NCI-H345 (cell line): ENCODE data around the gene PYCR2.
"Not testable (repeated sequence)": the region's sequence is repeated elsewhere in the genome, so short reads cannot be mapped to it uniquely, and the experiment has no call there.

Experiments used
- DNase-seq: peaks from one replicate; lab custom pipeline; 2025; lab: John Stamatoyannopoulos, UW

The PYCR2 gene

DNA sequence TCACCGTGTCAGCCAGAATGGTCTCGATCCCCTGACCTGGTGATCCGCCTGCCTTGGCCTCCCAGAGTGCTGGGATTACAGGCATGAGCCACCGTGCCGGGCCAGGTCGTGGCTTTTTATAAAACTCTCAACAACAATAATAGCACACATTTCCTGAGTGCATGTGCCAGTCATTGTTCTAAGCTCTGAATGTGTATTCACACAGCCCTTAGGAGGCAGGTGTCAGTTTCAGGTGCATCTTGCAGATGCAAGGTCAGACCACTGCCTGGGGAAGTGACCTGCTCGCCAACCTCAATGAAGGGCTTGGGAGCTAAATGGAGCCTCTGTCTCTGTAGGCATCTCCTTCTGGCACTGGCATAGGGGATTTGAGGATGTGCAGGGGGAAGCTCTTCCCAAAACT lies 18.5 kb upstream of the PYCR2 start:
- no peak for DNase-seq

DNA sequence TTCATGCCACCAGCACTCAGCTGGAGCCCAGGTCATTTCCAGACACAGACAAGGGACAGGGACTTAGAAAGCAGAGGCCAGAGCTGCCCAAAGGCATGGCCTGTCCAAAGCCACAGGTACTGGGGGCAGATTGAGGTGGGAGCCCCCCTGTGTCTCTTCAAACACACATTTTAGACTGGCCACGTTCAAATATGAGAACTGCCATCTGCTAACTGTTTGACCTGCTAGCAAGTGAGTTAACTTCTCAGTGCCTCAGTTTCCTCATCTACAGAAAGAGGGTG lies 17.8 kb upstream of the PYCR2 start:
- DNase-seq, result no peak

DNA sequence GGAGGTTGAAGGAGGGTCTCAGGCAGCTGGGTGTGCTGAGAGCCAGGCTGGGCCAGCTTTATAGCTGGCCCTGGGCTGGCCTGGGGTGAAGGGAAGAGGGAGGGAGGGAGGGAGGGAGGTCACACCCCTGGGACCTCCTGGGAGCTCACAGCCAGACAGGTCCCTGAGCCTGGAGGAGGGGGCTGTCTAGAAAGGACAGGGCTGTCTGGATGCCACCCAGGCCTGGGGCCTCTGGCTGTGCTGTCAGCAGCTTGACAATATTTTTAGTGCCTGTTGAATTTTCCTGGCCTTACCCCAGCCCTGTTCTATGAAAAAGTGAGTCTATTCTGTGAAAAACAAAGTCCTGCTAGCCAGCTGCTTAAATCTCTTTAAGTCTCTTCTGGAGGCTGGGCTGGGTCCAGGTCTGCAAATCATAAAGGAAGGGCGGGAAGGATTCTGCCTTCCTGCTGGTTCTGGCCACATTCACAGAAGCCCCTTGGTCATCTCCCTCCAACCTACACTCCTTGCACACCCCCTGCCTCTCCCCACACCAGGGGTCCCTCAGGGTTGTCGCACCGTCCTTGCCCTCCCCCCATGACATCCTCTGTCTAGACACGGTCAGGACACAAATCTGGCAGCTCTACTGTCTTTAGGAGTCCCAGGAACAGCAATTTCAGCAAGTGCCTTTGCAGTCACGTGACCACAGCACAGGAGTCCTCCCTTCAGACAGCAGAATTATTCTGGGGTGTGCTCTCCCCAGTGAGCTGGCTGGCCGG lies 17.3 kb upstream of the PYCR2 start, which contains the start of gene LEFTY2:
Gene LEFTY2, minus strand, starts transcription at position 34 of the 755 bp plus-strand sequence. CDS start 80 bp downstream, outside the sequence.
- no peak for DNase-seq

DNA sequence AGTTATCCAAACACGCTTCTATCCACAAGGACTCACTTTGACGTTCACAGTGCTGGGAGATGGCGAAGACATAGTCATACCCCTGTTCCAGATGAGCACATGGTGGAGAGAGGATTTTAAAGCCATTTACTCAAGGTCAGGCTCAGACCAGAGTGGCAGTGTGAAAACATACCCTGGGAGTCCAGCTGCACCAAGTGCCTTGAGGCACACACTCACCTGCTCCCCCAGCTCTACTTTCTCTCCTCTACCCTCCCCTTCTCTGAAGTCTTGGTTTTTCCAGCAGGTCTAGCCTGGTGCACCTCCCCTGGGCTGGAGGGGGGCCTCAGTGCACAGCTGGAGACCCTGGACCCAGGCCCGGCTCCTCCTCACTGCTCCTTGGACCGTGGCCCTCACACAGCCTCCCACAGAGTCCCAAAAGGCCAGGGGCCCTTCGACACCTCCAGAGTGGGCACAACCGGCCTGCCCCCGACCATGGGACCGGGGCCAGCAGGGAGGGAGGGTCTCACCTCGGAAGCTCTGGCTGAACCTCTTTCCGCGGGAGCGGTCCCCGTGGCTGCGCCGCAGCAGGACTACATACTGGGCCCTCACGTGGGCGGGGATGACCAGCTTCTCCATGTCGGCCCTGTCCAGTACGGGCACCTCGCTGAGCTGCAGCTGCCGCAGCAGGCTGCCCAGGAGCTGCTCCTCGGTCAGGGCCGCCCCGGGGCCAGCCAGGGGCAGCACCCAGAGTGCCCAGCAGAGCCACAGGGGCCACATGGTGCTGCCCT lies 16.5 kb upstream of the PYCR2 start:
- no peak for DNase-seq

DNA sequence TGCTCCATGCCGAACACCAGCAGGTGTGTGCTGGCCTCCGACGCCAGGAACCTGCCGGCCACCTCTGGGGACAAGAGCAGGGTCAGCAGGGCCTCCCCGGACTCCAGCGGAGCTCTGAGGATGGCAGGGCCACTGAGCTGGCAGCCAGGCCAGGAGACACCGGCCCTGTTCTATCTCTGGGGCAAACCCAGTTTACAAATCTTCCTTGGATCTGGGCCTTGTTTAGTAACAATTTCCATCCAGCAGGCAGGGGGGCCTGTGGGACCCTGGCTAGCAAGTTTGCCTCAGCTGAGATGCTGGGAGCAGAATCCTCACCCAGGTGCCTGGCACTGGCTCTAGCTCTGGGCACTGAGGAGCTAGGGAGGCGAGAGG lies 15.9 kb upstream of the PYCR2 start:
- DNase-seq, result not testable (repeated sequence)

DNA sequence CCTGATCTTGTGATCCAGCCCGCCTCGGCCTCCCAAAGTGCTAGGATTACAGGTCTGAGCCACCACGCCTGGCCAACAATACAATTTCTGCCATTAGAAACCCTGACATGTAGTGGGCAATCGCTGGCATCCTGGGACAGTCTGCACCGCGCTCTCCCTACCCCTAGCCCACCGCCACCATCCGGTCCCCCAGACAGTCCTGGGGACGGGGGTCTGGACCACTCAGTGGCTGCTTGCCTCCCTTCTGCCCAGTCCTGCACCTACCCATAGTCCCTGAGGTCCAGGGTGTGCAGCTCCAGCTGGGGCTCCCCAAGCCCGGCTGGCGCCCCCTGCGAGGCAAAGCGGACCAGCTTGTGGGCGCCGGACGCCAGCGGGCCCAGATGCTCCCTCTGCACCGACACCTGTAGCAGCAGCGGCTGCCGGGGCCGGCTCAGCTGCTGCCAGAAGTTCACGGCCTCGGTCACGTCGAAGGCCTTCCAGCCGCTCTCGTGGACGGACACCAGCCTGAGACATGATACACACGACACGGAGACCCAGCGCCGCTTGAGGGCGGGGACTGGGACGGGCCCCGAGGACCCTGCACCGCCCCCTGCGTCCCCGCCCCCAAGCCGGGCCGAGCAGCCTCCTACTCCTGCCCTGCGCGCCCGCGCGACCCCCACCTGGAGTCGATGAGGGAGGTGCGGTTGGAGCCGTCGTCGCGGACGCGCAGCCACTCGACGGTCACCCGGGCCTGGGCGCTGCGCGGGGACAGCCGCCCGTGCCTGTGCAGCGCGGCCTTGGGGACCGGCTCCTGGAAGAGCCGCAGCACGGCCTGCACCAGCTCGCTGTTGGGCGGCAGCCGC lies 15.3 kb upstream of the PYCR2 start:
- not testable (repeated sequence) for DNase-seq

DNA sequence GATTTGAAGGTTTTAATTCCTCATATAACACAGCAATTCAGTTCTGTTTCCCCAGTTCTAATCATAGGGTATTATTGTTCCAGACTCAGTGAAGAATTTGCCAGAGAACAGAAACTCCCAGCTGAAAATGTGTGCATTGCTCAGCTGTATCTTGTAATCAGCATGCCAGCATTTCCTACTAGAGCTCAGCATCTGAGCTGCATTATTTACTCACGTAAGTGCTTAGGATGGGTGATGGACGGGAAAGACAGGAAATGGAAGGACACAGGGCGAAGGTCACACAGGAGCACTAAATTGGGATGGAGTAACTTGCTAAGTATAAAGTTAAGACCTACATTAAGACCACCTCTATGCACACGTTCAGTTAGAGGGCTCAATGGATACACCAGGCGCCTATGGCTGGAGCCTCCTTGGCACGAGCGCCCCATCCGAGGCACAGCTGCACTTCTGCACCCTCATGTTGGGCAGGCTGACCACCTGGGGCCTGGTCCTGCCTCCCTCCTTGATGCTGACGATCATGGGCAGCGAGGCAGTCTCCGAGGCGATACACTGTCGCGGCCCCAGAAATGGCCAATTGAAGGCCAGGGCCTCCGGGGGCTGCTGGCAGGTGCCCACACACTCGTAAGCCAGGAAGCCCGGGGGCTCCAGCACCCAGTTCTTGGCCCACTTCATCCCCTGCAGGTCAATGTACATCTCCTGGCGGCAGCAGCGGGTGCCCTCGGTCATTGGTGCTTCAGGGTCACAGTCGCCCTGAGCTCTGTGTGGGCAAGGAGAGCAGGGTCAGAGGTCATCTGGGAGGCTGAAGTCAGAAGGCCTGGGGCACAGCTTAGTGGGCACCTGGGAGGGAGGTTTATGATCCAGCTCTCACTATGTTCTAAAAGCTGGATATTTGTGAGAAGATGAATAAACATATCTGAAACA lies 13.3 kb upstream of the PYCR2 start:
- DNase-seq, result no peak

DNA sequence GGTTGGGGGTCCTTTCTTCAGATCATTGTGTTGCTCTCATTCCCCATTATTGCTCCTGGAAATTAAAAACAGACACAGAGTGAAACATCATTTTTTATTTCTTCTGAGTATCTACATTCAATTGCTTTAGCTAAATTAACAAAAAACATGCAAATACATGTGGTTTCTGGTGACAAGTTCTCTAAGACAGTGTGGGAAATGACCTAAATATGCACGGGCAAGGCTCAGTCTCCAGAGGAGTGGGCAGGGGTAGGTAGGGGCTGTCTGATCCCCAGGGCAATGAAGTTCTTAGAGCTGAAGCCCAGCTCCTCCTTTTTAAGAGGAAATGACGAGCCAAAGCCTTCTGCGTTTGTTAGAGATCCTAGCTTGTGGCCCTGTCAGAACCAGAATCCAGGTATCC lies 12.5 kb upstream of the PYCR2 start:
- DNase-seq, result no peak

DNA sequence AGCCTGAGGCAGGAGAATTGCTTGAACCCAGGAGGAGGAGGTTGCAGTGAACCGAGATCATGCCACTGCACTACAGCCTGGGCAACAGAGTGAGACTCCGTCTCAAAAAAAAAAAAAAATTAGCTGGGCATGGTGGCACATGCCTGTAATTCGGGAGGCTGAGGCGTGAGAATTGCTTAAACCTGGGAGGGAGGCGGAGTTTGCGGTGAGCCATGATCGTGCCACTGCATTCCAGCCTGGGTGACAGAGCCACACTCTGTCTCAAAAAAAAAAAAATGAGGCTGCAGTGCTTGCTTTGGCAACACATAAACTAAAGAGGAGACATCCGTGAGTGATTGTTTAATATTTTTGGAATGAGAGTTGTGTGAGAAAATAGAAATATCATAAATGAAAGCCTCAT lies 12.0 kb upstream of the PYCR2 start:
- not testable (repeated sequence) for DNase-seq

DNA sequence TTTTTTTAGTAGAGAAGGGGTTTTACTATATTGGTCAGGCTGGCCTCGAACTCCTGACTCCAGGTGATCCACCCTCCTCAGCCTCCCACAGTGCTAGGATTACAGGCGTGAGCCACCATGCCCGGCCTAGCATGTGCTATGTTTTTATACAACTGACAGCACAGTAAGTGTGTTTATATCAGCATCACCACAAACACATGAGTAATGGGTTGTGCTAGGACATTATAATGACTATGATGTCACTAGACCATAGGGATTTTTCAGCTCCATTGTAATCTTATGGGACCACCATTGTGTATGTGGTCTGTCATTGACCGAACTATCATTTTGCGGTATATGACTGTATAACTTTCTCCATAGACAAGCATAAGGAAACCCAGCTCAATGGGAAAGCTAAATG lies 10.7 kb upstream of the PYCR2 start:
- no peak for DNase-seq

DNA sequence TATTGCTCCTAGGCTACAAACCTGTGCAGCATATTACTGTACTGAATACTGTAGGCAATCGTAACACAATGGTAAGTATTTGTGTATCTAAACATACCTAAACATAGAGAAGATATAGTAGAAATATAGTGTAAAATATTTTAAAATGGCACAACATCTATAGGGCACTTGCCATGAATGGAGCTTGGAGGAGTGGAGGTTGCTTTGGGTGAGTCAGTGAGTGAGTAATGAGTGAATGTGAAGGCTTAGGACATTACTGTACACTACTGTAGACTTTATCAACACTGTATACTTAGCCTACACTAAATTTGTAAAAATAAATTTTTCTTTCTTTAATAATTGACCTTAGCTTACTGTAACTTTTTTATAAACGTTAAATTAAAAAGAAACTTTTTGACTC lies 9.0 kb upstream of the PYCR2 start:
- no peak for DNase-seq

DNA sequence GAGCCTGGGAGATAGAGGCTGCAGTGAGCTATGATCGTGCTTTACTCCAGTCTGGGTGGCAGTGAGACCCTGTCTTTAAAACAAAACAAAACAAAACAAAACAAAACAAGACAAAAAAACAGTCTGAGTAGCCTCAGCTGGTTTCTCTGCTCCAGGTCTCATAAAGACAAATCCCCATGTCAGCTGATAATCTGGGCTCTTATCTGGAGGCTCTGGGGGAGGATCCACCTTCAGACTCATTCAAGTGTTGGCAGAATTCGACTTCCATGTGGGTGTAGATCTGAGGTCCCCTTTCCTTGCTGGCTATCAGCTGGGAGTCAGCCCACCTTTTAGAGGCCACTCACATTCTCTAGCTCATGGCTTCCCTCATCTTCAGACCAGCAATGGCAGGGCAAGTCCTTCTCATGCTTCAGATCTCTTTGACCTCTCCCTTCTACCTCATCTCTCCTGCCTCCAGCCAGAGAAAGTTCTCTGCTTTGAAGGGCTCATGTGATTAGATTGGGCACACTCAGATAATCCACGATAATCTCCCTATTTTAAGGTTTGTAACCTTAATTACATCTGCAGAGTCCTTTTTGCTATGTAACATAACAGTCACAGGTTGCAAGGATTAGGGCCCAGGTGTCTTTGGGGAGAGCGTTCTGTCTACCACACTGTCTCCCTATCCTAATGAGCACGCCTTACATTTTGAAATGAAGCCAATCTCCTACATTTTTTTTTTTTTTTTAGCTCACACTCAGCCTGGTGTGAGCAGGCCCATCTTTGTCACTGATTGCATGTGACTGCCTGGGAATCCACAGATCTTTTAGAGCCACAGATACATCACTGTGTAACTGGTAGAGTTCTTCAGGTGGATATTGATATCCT lies 7.5 kb upstream of the PYCR2 start:
- no peak for DNase-seq

DNA sequence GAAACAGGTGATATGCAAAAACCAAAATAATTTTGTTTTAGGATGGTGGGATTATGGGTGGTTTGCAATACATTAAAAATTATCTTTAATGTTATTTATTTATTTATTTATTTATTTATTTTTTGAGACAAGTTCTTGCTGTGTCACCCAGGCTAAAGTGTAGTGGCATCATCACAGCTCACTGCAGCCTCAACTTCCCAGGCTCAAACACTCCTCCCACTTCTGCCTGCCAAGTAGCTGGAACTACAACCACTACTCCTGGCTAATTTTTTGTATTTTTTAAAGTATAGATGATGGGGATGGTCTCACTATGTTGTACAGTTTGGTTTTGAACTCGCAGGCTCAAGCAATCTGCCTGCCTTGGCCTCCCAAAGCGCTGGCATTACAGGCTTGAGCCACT lies 6.5 kb upstream of the PYCR2 start:
- DNase-seq, result no peak

DNA sequence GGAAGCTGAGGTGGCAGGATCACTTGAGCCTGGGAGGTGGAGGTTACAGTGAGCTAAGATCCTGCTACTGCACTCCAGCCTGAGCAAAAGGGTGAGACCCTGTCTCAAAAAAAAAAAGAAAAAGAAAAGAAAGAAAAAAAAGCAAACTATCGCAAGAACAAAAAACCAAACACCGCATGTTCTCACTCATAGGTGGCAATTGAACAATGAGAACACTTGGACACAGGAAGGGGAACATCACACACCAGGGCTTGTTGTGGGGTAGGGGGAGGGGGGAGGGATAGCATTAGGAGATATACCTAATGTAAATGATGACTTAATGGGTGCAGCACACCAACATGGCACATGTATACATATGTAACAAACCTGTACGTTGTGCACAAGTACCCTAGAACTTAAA lies 5.4 kb upstream of the PYCR2 start:
- not testable (repeated sequence) for DNase-seq

DNA sequence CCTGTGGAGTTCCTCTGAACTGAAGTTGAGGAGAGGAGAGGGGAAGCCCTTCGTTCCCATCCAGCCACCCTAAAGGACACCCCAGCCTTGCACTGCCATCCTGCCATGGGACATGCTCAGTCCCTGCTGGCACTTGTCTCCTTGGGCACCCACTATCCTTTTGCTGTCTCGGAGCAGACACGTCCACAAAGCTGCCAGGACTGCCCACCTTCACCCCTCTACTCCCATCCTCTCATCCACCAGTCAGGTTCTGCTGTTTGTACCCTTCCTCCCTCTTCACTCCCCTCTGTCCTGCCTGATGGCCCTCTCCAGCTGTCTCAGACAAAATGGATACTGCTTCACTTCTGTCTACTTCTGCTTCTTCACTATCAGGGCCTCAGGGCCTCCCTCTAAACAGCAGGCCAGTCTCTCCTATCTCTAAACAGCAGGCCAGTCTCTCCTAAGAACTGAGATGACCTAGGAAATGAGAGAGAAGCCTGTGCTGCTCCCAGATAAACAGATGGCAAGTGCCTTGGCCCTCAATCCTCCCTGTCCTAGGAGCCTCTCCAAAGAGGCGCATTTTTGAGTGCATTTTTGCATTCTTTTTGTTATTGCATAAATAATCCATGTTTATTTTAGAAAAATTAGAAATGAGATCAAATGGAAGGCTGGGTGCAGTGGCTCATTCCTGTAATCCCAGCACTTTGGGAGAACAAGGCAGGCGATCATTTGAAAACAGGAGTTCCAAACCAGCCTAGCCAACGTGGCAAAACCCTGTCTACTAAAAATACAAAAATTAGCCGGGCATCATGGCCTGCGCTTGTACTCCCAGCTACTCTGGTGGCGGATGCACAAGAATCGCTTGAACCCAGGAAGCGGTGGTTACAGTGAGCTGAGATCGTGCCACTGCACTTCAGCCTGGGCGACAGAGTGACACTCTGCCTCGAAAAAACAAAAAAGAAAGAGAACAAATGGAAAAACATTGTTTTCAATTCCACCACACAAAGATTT lies 4.4 kb upstream of the PYCR2 start:
- no peak for DNase-seq

DNA sequence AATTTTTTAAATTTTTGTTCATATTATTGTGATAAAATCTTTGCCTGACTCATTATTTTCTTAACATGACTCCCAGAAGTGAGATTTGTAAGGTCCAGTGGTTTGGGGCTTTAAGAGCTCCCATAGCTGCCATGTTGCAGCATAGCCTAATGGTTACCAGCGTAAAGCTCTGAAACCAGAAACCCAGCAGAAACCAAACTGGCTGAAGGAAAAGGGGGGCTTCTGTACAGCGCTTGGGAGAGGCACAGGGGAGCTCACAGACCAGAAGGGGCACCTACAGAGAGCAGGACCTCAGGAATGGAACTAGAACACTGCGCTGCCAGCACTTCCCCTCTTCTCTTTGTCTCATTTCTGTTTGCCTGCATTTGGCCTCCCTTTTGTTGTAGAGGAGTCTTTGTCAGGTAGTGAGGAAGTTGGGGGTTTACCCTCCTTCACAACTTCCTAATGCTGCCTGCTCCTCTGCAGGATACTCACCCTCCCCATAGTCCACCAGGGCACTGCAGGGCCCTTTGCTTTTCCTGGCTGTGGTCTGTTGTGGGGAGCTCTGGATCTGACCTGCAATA lies 2.6 kb upstream of the PYCR2 start:
- DNase-seq, result no peak

DNA sequence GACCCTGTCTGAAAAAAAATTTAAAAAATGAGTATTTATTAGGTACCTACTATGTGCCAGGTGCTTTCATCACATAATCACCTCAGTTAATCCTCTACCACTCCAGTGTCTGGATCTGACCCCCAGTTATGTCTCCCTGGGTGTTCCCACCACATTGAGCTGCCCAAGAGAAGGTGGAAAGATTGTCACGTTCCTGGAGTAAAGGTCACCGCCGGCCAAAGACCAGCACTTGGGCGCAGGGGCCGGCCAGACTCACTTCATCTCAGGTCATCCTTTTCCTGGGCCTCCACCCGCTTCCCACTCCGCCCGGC lies 714 bp downstream of the PYCR2 start:
- no peak for DNase-seq

DNA sequence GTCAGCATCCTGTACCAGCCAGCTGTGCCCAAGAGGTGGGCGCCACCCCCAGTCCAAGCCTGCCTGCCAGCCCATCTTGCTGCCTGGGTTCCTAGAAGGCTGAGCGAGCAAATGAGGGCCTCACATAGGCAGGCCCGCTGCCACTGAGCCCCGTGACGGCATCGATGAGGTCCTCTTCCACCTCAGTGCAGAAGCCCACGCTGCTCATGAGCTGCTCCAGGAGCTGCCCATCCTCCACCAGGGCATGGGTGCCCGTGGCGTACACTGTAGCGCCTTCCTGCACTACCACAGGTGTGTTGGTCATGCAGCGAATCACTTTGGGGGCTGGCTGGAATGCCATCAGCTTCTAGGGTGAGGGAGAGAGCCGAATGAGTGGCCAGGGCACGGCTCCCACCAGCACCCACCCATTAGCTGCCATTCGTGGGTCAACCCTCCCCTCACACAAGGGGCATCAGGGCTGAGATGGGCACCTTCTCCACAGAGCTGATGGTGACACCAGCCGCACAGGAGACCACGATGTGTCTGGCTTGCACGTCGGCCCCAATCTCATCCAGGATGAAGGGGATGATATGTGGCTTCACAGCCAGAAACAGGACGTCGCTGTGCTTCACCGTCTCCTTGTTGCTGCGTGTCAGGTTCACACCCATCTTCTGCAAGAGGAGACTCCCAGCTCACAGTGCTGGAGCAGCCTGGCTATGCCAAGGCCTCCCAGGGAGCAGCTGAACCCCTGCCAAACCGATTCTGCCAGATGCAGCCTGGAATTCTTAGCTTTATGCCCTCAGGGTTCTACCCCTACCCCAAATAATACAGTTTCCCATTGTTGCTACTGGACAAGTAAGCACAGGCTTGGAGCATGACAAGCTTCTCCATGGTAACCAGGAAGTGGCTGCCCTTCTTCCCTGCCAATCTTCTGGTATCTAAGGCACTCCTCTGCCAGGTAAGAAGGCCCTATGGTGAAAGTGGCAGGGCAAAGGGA lies 2.0 kb downstream of the PYCR2 start:
- DNase-seq, result peak; percentile 94
